Measurements from ENCODE around the gene NDUFS4.

- no peak for TF ChIP-seq CTCF (conservative IDR thresholded peaks at IDR 0.05 in 1 of 2, IDR thresholded peaks at IDR 0.05 in 1 of 2; ENCODE audit: extremely low read depth in 1 of 2, insufficient read depth in 1 of 2, low read depth in 1 of 2, low read length in 2 of 2)
- no peak for TF ChIP-seq EZH2 (IDR thresholded peaks at IDR 0.05; ENCODE audit: borderline replicate concordance, low read length)
Observed at GRCh38 chr5:53642061-53642460, 81.6 kb downstream of the NDUFS4 start.

All from mammary epithelial cell (primary cell).